ENCODE data around the gene SUGP2. TPM values are rescaled to one million over a fixed set of nuclear protein-coding genes. Genes with fewer than 3 reads are reported as not detected.

The SUGP2 gene
- total RNA-seq, result 72.6 TPM
- long read RNA-seq, full-length matches to known transcripts, result 10 of 76 reads
- long read RNA-seq, partial matches to known transcripts, result 25 of 76 reads
- long read RNA-seq, other reads (novel, unspliced or antisense), result 41 of 76 reads

GRCh38 chr19:19033426-19034203, at the start of gene SUGP2, which contains the start of gene ARMC6:
Gene SUGP2 (minus strand): TSS chr19:19033517. CDS start chr19:19031071, 2,446 bp downstream.
Gene ARMC6 (plus strand): TSS chr19:19033603. CDS start chr19:19034210, 607 bp downstream.
- peak; percentile 20 for TF ChIP-seq CTCF (IDR thresholded peaks at IDR 0.05)
- intact Hi-C loops (cut with DNase I), result no loop called here

GRCh38 chr19:19081642-19082151, 48.4 kb upstream of the SUGP2 start:
- no peaks in the 10 kb centered on the region for H3K9me3 ChIP-seq
- no peak overlapping the region for H3K4me3 ChIP-seq
- no peaks in the 10 kb centered on the region for H3K27me3 ChIP-seq (ENCODE audit: low read depth)
- TF ChIP-seq CTCF (IDR thresholded peaks at IDR 0.05), result no peak
- no peak overlapping the region for H3K27ac ChIP-seq
- intact Hi-C loops (cut with DNase I), result no loop called here
- H3K4me1 ChIP-seq, result peaks cover 7% of the 10 kb centered on the region
- H3K36me3 ChIP-seq, result no peaks in the 10 kb centered on the region
- DNase-seq (no peak), ATAC-seq (no peak)

More at GRCh38 chr19:19033426-19034203, at the start of gene SUGP2, which contains the start of gene ARMC6:
- Histone ChIP-seq H3K27ac (peak within 1 kb of the TSS; percentile 97), H3K36me3 (peaks cover 24% of the 10 kb centered on the region), H3K4me3 (peak within 1 kb of the TSS; percentile 73), H3K9me3 (no peaks in the 10 kb centered on the region), H3K27me3 (ENCODE audit: low read depth) (no peaks in the 10 kb centered on the region), H3K4me1 (peaks cover 27% of the 10 kb centered on the region)
- ATAC-seq, result peak; percentile 94 to 96
- peak; percentile 90 for DNase-seq

GRCh38 chr19:19079571-19079970, 46.3 kb upstream of the SUGP2 start:
- Histone ChIP-seq H3K27me3 (ENCODE audit: low read depth) (no peaks in the 10 kb centered on the region), H3K9me3 (no peaks in the 10 kb centered on the region), H3K36me3 (no peaks in the 10 kb centered on the region), H3K4me3 (no peak overlapping the region), H3K4me1 (peaks cover 8% of the 10 kb centered on the region), H3K27ac (no peak overlapping the region)
- DNase-seq, result no peak
- intact Hi-C loops (cut with DNase I), result no loop called here
- TF ChIP-seq CTCF (IDR thresholded peaks at IDR 0.05), result no peak
- no peak for ATAC-seq

- H3K4me3 ChIP-seq, result no peak overlapping the region
- no peaks in the 10 kb centered on the region for H3K27me3 ChIP-seq (ENCODE audit: low read depth)
- ATAC-seq (no peak), DNase-seq (no peak)
- H3K36me3 ChIP-seq, result no peaks in the 10 kb centered on the region
- peaks cover 14% of the 10 kb centered on the region for H3K4me1 ChIP-seq
- TF ChIP-seq CTCF (IDR thresholded peaks at IDR 0.05), result no peak
- intact Hi-C loops (cut with DNase I), result no loop called here
- no peaks in the 10 kb centered on the region for H3K9me3 ChIP-seq
- no peak overlapping the region for H3K27ac ChIP-seq
Observed at GRCh38 chr19:19078801-19079200, 45.5 kb upstream of the SUGP2 start.

GRCh38 chr19:19077103-19077502, 43.8 kb upstream of the SUGP2 start:
- no peaks in the 10 kb centered on the region for H3K36me3 ChIP-seq
- ATAC-seq (peak; percentile 48 to 66), DNase-seq (no peak)
- TF ChIP-seq CTCF (IDR thresholded peaks at IDR 0.05), result no peak
- H3K9me3 ChIP-seq, result no peaks in the 10 kb centered on the region
- H3K27me3 ChIP-seq (ENCODE audit: low read depth), result no peaks in the 10 kb centered on the region
- peaks cover 24% of the 10 kb centered on the region for H3K4me1 ChIP-seq
- H3K27ac ChIP-seq, result peak overlapping the region; percentile 31
- H3K4me3 ChIP-seq, result no peak overlapping the region
- intact Hi-C loops (cut with DNase I), result no loop called here
